Measurements from ENCODE around the gene CAMKMT.

CAMKMT gene

DNA sequence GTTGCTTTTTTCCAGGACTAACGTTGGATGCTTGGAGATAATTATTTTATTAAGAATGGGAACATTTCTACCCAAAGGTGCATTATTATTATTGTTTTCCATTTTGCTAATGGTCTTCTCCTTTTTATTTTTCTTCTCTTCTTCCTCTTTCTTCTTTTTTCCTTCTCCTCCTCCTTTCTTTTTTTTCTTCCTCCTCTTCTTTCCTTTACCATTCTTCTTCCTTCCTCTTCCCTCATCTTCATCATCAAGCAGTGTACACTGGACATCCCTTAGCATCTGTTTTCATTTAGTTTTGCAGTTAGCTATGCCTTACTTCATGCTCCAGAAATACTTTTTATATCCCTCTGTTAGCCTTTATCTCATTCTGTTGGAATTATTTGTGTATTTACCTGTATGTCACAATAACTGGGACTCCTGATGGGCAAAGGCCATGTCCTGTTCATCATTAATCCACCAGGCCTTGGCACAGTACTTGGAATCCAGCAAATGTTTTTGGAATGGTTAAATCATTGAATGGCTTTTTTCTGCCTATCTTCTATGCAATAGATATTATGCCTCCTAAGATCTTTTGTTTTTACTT is 162.7 kb downstream of the CAMKMT start:
- Histone ChIP-seq H3K4me1 (ENCODE audit: control insufficient read depth, insufficient read depth, low read length) (no peaks in the 10 kb centered on the region), H3K27me3 (ENCODE audit: control insufficient read depth, insufficient read depth, low read length) (no peaks in the 10 kb centered on the region), H3K36me3 (ENCODE audit: control insufficient read depth, insufficient read depth, low read length) (no peaks in the 10 kb centered on the region), H3K4me3 (ENCODE audit: low read depth, low read length) (no peak overlapping the region), H3K9ac (ENCODE audit: low read depth, low read length) (no peak overlapping the region), H3K9me3 (ENCODE audit: control insufficient read depth, insufficient read depth, low read length) (peaks cover 3% of the 10 kb centered on the region)

DNA sequence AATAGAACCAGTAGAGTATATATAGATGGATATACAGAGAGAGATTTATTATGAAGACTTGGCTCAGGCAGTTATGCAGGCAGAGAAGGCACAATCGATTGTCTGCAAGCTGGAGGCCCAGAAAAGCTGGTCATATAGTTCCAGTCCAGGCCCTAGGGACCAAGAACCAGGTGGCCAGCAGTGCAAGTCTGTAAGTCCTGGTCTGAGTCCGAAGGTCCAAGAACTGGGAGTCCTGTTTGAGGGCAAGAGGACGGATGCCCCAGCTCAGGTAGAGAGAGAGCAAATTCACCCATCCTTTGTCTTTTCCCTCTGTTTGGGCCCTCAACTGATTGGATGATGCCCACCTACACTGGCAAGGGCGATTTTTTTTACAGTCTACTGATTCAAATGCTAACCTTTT is 164.6 kb downstream of the CAMKMT start:
- H3K9me3 ChIP-seq (ENCODE audit: control insufficient read depth, insufficient read depth, low read length), result peaks cover 2% of the 10 kb centered on the region
- H3K9ac ChIP-seq (ENCODE audit: low read depth, low read length), result no peak overlapping the region
- no peaks in the 10 kb centered on the region for H3K36me3 ChIP-seq (ENCODE audit: control insufficient read depth, insufficient read depth, low read length)

DNA sequence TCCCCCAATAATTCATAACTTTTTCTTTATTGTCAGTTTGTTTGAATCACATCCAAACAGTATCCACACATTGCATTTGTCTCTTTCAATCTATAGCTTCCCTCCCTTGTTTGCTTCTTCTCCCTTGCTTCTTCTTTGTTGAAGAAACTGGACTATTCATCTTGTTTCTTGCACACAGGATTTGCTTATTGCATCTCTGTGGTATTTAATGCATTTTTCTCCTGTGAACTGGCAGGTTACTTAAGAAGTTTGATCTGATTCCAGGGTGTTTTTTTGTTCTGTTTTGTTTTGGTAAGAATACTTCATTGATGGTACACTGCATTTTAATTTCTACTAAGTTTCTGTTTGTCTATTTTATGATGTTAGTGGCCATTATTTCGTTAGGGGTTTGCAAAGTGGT is 166.8 kb downstream of the CAMKMT start:
- Histone ChIP-seq H3K9ac (ENCODE audit: low read depth, low read length) (no peak overlapping the region), H3K4me3 (ENCODE audit: low read depth, low read length) (no peak overlapping the region)

More for the DNA sequence above, 164.6 kb downstream of the CAMKMT start:
- Histone ChIP-seq H3K4me3 (ENCODE audit: low read depth, low read length) (no peak overlapping the region), H3K4me1 (ENCODE audit: control insufficient read depth, insufficient read depth, low read length) (no peaks in the 10 kb centered on the region), H3K27me3 (ENCODE audit: control insufficient read depth, insufficient read depth, low read length) (no peaks in the 10 kb centered on the region)

DNA sequence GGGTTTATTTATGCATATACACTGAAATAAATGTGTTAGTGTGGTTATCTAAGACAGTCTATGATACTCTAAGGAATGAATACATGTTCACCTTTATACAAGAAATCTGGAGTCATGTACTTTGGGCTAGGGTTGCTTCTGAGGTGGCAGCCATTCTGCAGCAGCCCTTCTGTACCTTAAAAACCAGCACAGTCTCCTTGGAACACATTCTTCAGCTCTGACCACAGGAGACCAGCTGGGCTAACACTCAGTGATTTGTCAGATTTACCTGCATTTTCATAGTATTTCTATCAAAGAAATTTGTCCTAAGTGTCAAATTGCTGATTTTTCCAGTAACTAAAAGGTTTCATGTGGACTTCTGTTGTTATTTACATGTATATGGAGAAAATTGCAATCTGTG is 167.7 kb downstream of the CAMKMT start:
- no peaks in the 10 kb centered on the region for H3K27me3 ChIP-seq (ENCODE audit: control insufficient read depth, insufficient read depth, low read length)
- H3K9ac ChIP-seq (ENCODE audit: low read depth, low read length), result no peak overlapping the region
- no peaks in the 10 kb centered on the region for H3K4me1 ChIP-seq (ENCODE audit: control insufficient read depth, insufficient read depth, low read length)
- no peaks in the 10 kb centered on the region for H3K9me3 ChIP-seq (ENCODE audit: control insufficient read depth, insufficient read depth, low read length)
- H3K4me3 ChIP-seq (ENCODE audit: low read depth, low read length), result no peak overlapping the region
- H3K36me3 ChIP-seq (ENCODE audit: control insufficient read depth, insufficient read depth, low read length), result no peaks in the 10 kb centered on the region

More for the DNA sequence above, 166.8 kb downstream of the CAMKMT start:
- no peaks in the 10 kb centered on the region for H3K27me3 ChIP-seq (ENCODE audit: control insufficient read depth, insufficient read depth, low read length)
- no peaks in the 10 kb centered on the region for H3K36me3 ChIP-seq (ENCODE audit: control insufficient read depth, insufficient read depth, low read length)
- no peaks in the 10 kb centered on the region for H3K9me3 ChIP-seq (ENCODE audit: control insufficient read depth, insufficient read depth, low read length)
- H3K4me1 ChIP-seq (ENCODE audit: control insufficient read depth, insufficient read depth, low read length), result no peaks in the 10 kb centered on the region

DNA sequence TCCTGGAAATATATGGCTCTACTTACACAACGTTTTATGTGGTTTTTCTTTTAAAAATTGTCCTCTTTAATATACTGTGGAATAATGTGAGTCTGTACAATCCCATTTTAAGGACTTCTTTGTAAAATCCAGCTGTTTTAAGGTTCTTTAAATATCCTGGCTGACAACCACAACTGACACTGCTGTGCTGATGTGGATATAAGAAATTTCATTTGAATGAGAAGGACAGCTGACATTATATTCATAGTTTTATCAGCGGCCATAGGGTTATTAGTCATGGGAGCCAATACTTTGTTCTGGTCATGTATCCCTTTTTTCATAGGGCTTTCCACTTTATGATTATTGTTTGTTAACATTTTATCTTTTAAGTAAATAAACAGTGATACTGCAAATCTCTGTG is 169.5 kb downstream of the CAMKMT start:
- Histone ChIP-seq H3K27me3 (ENCODE audit: control insufficient read depth, insufficient read depth, low read length) (no peaks in the 10 kb centered on the region), H3K36me3 (ENCODE audit: control insufficient read depth, insufficient read depth, low read length) (no peaks in the 10 kb centered on the region), H3K9ac (ENCODE audit: low read depth, low read length) (no peak overlapping the region), H3K4me1 (ENCODE audit: control insufficient read depth, insufficient read depth, low read length) (no peaks in the 10 kb centered on the region), H3K4me3 (ENCODE audit: low read depth, low read length) (no peak overlapping the region), H3K9me3 (ENCODE audit: control insufficient read depth, insufficient read depth, low read length) (no peaks in the 10 kb centered on the region)

DNA sequence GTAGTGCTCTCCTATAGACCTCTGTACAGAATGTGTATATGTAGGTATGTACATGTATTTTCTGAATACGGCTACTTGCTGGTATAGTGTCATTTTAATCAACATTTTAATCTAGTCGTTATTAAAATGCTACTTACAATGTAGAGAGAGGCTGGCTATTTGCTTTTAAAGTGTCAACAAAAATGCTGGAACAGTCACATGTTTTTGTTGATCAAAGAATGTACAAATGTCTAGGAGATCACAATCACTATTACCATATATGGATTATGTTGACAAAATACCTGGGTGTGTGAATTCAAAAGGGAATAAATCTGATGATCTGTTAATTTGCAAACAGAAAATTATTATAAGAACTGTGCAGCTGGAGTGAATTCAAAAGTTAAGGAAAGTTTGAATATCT is 170.3 kb downstream of the CAMKMT start:
- Histone ChIP-seq H3K9ac (ENCODE audit: low read depth, low read length) (no peak overlapping the region), H3K27me3 (ENCODE audit: control insufficient read depth, insufficient read depth, low read length) (no peaks in the 10 kb centered on the region), H3K4me3 (ENCODE audit: low read depth, low read length) (no peak overlapping the region), H3K9me3 (ENCODE audit: control insufficient read depth, insufficient read depth, low read length) (no peaks in the 10 kb centered on the region), H3K4me1 (ENCODE audit: control insufficient read depth, insufficient read depth, low read length) (no peaks in the 10 kb centered on the region), H3K36me3 (ENCODE audit: control insufficient read depth, insufficient read depth, low read length) (no peaks in the 10 kb centered on the region)

DNA sequence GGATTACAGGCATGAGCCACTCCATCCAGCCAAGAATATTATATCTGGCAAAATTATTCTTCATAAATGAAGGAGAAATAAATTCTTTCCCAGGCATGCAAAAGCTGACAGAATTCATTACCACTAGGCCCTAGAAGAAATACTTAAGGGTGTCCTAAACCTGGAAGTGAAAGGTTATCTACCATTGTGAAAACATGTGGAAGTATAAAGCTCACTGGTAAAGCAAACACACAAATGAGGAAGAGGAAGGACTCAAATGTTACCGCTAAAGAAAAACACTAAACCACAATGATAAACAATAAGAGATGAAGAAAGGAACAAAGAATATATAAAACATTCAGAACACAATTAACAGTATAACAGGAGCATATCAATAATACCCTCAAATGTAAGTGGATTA is 171.8 kb downstream of the CAMKMT start:
- Histone ChIP-seq H3K9ac (ENCODE audit: low read depth, low read length) (no peak overlapping the region), H3K4me3 (ENCODE audit: low read depth, low read length) (no peak overlapping the region), H3K27me3 (ENCODE audit: control insufficient read depth, insufficient read depth, low read length) (no peaks in the 10 kb centered on the region)

DNA sequence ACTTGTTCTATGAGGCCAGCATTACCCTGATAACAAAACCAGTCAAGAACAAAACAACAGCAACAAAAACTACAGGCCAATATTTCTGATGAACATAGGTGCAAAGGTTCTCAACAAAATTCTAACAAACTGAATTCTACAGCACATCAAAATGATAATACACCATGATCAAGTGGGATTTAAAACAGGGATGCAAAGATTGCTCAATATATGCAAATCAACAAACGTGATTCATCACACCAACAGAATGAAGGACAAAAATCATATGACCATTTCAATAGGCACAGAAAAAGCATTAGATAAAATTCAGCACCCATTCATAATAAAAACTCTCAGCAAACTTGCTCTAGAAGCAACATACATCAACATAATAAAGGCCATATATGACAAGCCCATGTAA is 173.6 kb downstream of the CAMKMT start:
- Histone ChIP-seq H3K9me3 (ENCODE audit: control insufficient read depth, insufficient read depth, low read length) (no peaks in the 10 kb centered on the region), H3K27me3 (ENCODE audit: control insufficient read depth, insufficient read depth, low read length) (no peaks in the 10 kb centered on the region), H3K36me3 (ENCODE audit: control insufficient read depth, insufficient read depth, low read length) (no peaks in the 10 kb centered on the region), H3K4me3 (ENCODE audit: low read depth, low read length) (no peak overlapping the region), H3K9ac (ENCODE audit: low read depth, low read length) (no peak overlapping the region), H3K4me1 (ENCODE audit: control insufficient read depth, insufficient read depth, low read length) (no peaks in the 10 kb centered on the region)

More for the DNA sequence above, 171.8 kb downstream of the CAMKMT start:
- Histone ChIP-seq H3K9me3 (ENCODE audit: control insufficient read depth, insufficient read depth, low read length) (no peaks in the 10 kb centered on the region), H3K36me3 (ENCODE audit: control insufficient read depth, insufficient read depth, low read length) (no peaks in the 10 kb centered on the region), H3K4me1 (ENCODE audit: control insufficient read depth, insufficient read depth, low read length) (no peaks in the 10 kb centered on the region)

DNA sequence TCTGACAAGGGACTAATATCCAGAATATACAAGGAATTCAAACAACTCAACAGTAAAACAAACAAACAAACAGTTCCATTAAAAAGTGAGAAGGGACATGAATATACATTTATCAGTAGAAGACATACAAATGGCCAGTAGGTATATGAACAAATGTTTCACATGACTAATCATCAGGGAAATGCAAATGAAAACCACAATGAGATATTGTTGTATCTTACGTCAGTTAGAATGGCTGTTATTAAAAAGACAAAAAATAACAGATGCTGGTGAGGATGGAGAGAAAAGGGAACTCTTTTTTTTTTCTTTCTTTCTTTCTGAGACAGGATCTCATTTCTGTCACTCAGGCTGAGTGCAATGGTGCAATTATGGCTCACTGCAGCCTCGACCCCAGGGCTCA is 175.5 kb downstream of the CAMKMT start:
- Histone ChIP-seq H3K27me3 (ENCODE audit: control insufficient read depth, insufficient read depth, low read length) (no peaks in the 10 kb centered on the region), H3K9me3 (ENCODE audit: control insufficient read depth, insufficient read depth, low read length) (no peaks in the 10 kb centered on the region), H3K9ac (ENCODE audit: low read depth, low read length) (no peak overlapping the region), H3K4me3 (ENCODE audit: low read depth, low read length) (no peak overlapping the region), H3K4me1 (ENCODE audit: control insufficient read depth, insufficient read depth, low read length) (no peaks in the 10 kb centered on the region), H3K36me3 (ENCODE audit: control insufficient read depth, insufficient read depth, low read length) (no peaks in the 10 kb centered on the region)

DNA sequence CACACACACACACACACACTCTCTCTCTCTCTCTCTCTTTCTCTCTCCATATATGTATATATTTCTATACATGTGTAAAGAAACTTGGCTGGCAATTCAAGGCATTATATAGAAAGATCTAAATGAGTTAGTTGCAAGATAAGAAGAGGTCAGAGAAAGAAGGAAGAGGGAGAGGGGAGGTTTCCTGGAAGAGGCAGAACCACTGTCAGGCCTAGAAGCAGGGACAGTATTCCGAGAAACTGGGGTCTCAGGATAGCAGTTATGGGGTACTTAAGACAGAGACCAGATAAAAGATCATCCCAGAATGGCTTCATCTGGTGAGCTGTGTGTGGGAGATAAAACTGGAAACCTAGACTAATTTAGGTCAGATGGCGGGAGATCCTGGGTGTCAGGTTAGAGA is 180.8 kb downstream of the CAMKMT start:
- no peak overlapping the region for H3K4me3 ChIP-seq (ENCODE audit: low read depth, low read length)
- H3K9me3 ChIP-seq (ENCODE audit: control insufficient read depth, insufficient read depth, low read length), result no peaks in the 10 kb centered on the region
- no peaks in the 10 kb centered on the region for H3K27me3 ChIP-seq (ENCODE audit: control insufficient read depth, insufficient read depth, low read length)
- H3K9ac ChIP-seq (ENCODE audit: low read depth, low read length), result no peak overlapping the region
- peaks cover 27% of the 10 kb centered on the region for H3K4me1 ChIP-seq (ENCODE audit: control insufficient read depth, insufficient read depth, low read length)
- H3K36me3 ChIP-seq (ENCODE audit: control insufficient read depth, insufficient read depth, low read length), result no peaks in the 10 kb centered on the region

DNA sequence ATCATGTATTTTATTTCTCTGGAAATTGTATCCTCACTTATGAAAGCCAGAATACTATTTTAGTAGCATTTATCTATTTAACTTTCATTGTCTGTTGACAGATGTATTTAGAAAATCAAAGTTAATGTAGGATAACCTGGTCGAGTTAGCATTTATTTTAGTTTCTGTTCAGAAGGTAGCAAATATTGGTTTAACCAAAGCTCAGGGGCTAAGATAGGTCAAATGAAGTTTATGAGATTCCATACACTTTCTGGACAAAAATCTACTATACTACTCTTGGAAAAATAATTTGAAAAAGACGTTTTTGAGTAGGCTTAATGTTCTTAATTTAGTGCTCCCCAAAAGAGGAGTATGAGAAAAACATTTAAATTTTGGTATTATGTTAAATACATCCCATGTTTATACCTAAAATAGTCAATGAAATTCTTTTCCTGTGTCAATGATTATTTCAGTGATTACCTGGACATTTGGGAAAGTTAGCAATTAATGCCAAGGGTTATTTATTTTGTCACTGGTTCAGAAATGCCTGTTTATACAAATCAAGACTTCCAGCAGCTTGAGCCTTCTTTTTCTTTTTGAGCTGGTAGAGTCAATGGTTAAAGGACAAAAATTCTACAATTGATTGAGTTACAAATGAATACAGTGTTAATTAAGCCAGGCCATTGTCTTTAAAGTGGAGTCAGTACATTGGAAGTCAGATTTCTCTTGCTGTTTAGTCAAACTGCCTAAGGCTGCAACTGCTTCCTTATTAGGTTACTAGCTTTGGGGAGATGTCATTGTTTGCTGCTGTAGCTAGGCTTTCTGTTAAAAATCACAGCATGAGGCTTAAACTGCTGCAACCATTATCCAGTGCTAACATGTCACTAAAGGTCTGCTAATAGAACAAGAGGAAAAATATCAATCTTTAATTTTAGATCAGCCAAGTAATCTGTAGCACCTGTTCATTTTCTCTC is 182.3 kb downstream of the CAMKMT start:
- H3K27me3 ChIP-seq (ENCODE audit: control insufficient read depth, insufficient read depth, low read length), result no peaks in the 10 kb centered on the region
- no peak overlapping the region for H3K9ac ChIP-seq (ENCODE audit: low read depth, low read length)
- H3K9me3 ChIP-seq (ENCODE audit: control insufficient read depth, insufficient read depth, low read length), result no peaks in the 10 kb centered on the region
- no peak overlapping the region for H3K4me3 ChIP-seq (ENCODE audit: low read depth, low read length)
- no peaks in the 10 kb centered on the region for H3K36me3 ChIP-seq (ENCODE audit: control insufficient read depth, insufficient read depth, low read length)
- H3K4me1 ChIP-seq (ENCODE audit: control insufficient read depth, insufficient read depth, low read length), result peaks cover 41% of the 10 kb centered on the region

DNA sequence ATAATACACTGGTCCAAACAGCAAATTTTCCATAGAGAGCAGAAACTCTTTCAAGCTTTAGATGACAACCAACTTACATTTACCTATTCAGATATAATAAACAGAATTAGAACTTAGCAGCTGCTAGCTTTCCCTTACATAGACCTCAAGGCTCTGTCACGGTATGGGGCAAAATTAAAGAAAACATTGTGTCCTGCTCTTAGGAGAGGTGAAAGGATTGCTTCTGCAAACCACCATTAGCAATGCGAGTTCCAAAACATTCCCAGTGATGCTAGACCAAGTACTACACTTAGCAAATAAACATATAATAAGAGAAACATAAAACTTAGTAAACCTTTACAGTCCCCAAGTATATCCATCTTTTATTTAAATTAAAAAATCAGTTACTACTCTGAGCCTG is 183.3 kb downstream of the CAMKMT start:
- no peak overlapping the region for H3K9ac ChIP-seq (ENCODE audit: low read depth, low read length)
- H3K9me3 ChIP-seq (ENCODE audit: control insufficient read depth, insufficient read depth, low read length), result no peaks in the 10 kb centered on the region
- H3K27me3 ChIP-seq (ENCODE audit: control insufficient read depth, insufficient read depth, low read length), result no peaks in the 10 kb centered on the region
- H3K4me3 ChIP-seq (ENCODE audit: low read depth, low read length), result no peak overlapping the region
- peaks cover 43% of the 10 kb centered on the region for H3K4me1 ChIP-seq (ENCODE audit: control insufficient read depth, insufficient read depth, low read length)
- no peaks in the 10 kb centered on the region for H3K36me3 ChIP-seq (ENCODE audit: control insufficient read depth, insufficient read depth, low read length)

Data from iPS-15b (cell line).